ENCODE data around the gene USP20.
"Not testable (repeated sequence)": the region's sequence is repeated elsewhere in the genome, so short reads cannot be mapped to it uniquely, and the experiment has no call there.

The USP20 gene

GRCh38 chr9:129835128-129835859 lies at the start of gene USP20, which contains the start of gene C9orf78:
USP20 (plus strand) TSS chr9:129835458; CDS start chr9:129852556, 17,098 bp downstream.
C9orf78 (minus strand) TSS chr9:129835275; CDS start chr9:129835221, 54 bp downstream.
- peak; percentile 96 to 98 for DNase-seq

GRCh38 chr9:129785866-129786265 lies 49.4 kb upstream of the USP20 start:
- DNase-seq: no peak

GRCh38 chr9:129786481-129786880 lies 48.8 kb upstream of the USP20 start:
- no peak for DNase-seq

- DNase-seq: no peak
Observed at GRCh38 chr9:129794549-129794948, 40.7 kb upstream of the USP20 start.

- DNase-seq: not testable (repeated sequence)
Observed at GRCh38 chr9:129796029-129796428, 39.2 kb upstream of the USP20 start.

- DNase-seq: no peak
Observed at GRCh38 chr9:129798973-129799372, 36.3 kb upstream of the USP20 start.

GRCh38 chr9:129801504-129801903 lies 33.8 kb upstream of the USP20 start:
- DNase-seq: no peak

GRCh38 chr9:129802833-129803675 lies 32.2 kb upstream of the USP20 start, which contains the start of gene TOR1B:
TOR1B (plus strand) TSS chr9:129803184; CDS start chr9:129803213, 29 bp downstream.
- peak; percentile 90 to 92 for DNase-seq

GRCh38 chr9:129803676-129804060 lies 31.6 kb upstream of the USP20 start:
- no peak for DNase-seq

GRCh38 chr9:129806061-129806460 lies 29.2 kb upstream of the USP20 start:
- DNase-seq: no peak

- no peak for DNase-seq
Observed at GRCh38 chr9:129809346-129809745, 25.9 kb upstream of the USP20 start.

- DNase-seq: no peak
Observed at GRCh38 chr9:129810116-129810515, 25.1 kb upstream of the USP20 start.

- no peak for DNase-seq
Observed at GRCh38 chr9:129810788-129811187, 24.5 kb upstream of the USP20 start.

GRCh38 chr9:129811967-129812363 lies 23.3 kb upstream of the USP20 start:
- DNase-seq: no peak

GRCh38 chr9:129812385-129812784 lies 22.9 kb upstream of the USP20 start:
- DNase-seq: no peak

- no peak for DNase-seq
Observed at GRCh38 chr9:129813661-129814060, 21.6 kb upstream of the USP20 start.

- DNase-seq: no peak
Observed at GRCh38 chr9:129814432-129815223, 20.6 kb upstream of the USP20 start.

- no peak for DNase-seq
Observed at GRCh38 chr9:129815278-129815677, 20.0 kb upstream of the USP20 start.

- no peak for DNase-seq
Observed at GRCh38 chr9:129816501-129817435, 18.5 kb upstream of the USP20 start.

- DNase-seq: peak in 1 of 2 experiments; percentile 25
Observed at GRCh38 chr9:129822898-129823541, 12.2 kb upstream of the USP20 start.

- DNase-seq: no peak
Observed at GRCh38 chr9:129823542-129823934, 11.7 kb upstream of the USP20 start.

Measured in NCI-H2081 (cell line).